Measurements from ENCODE around the gene GSE1. TPM values are rescaled to one million over a fixed set of nuclear protein-coding genes. Genes with fewer than 3 reads are reported as not detected.

GSE1 gene
- total and polyA plus RNA-seq, 2 of the 13 experiments (the other 11 are each of a cell fraction or from before 2014, with no cell fraction given), result 16.1 to 31.2 TPM

- TF ChIP-seq NFIB (CRISPR knock-in tag; IDR thresholded peaks at IDR 0.05; ENCODE audit: borderline replicate concordance) (no peak), ZNF564 (CRISPR knock-in tag; IDR thresholded peaks at IDR 0.05) (no peak), MXD4 (CRISPR knock-in tag; IDR thresholded peaks at IDR 0.05) (no peak; the same call in 1 of the 2 replicates), GABPA (IDR thresholded peaks at IDR 0.05; ENCODE audit: low read depth, low read length) (no peak), GABPA (CRISPR knock-in tag; IDR thresholded peaks at IDR 0.05; ENCODE audit: low read depth) (no peak), SP1 (IDR thresholded peaks at IDR 0.05) (no peak), SP1 (CRISPR knock-in tag; IDR thresholded peaks at IDR 0.05) (no peak), ZBTB34 (CRISPR knock-in tag; IDR thresholded peaks at IDR 0.05) (0 out of 2 replicates have a peak, but pooled peaks have one; percentile 46), ZBTB7A (CRISPR knock-in tag; IDR thresholded peaks at IDR 0.05) (no peak), CHCHD3 (CRISPR knock-in tag; IDR thresholded peaks at IDR 0.05) (no peak), ZNF282 (IDR thresholded peaks at IDR 0.05; ENCODE audit: partially characterized antibody) (no peak), ZNF543 (CRISPR knock-in tag; IDR thresholded peaks at IDR 0.05) (no peak), LCORL (IDR thresholded peaks at IDR 0.05) (no peak), LCORL (CRISPR knock-in tag; IDR thresholded peaks at IDR 0.05) (peak; percentile 71), MIER2 (CRISPR knock-in tag; IDR thresholded peaks at IDR 0.05) (peak; percentile 95), ZBTB20 (CRISPR knock-in tag; IDR thresholded peaks at IDR 0.05; ENCODE audit: borderline replicate concordance, low read depth) (no peak), REPIN1 (CRISPR knock-in tag; IDR thresholded peaks at IDR 0.05; ENCODE audit: borderline replicate concordance, low read depth) (no peak), MEF2D (CRISPR knock-in tag; IDR thresholded peaks at IDR 0.05) (peak; percentile 35; the same call in 1 of the 2 replicates), ZNF556 (CRISPR knock-in tag; IDR thresholded peaks at IDR 0.05; ENCODE audit: borderline replicate concordance) (no peak), CBX2 (IDR thresholded peaks at IDR 0.05; ENCODE audit: low read depth, low read length) (no peak), CBX2 (CRISPR knock-in tag; IDR thresholded peaks at IDR 0.05; ENCODE audit: low read depth) (no peak), MAFK (conservative IDR thresholded peaks at IDR 0.05 in 1 of 2, IDR thresholded peaks at IDR 0.05 in 1 of 2; ENCODE audit: low read length in 2 of 2) (no peak), ZNF333 (CRISPR knock-in tag; IDR thresholded peaks at IDR 0.05; ENCODE audit: borderline replicate concordance) (0 out of 2 replicates have a peak, but pooled peaks have one; percentile 11), ZNF615 (CRISPR knock-in tag; IDR thresholded peaks at IDR 0.05; ENCODE audit: borderline replicate concordance) (no peak), ZNF7 (CRISPR knock-in tag; IDR thresholded peaks at IDR 0.05) (no peak), PAWR (CRISPR knock-in tag; IDR thresholded peaks at IDR 0.05; ENCODE audit: borderline replicate concordance) (no peak)
- TF ChIP-seq, protein P1, sequence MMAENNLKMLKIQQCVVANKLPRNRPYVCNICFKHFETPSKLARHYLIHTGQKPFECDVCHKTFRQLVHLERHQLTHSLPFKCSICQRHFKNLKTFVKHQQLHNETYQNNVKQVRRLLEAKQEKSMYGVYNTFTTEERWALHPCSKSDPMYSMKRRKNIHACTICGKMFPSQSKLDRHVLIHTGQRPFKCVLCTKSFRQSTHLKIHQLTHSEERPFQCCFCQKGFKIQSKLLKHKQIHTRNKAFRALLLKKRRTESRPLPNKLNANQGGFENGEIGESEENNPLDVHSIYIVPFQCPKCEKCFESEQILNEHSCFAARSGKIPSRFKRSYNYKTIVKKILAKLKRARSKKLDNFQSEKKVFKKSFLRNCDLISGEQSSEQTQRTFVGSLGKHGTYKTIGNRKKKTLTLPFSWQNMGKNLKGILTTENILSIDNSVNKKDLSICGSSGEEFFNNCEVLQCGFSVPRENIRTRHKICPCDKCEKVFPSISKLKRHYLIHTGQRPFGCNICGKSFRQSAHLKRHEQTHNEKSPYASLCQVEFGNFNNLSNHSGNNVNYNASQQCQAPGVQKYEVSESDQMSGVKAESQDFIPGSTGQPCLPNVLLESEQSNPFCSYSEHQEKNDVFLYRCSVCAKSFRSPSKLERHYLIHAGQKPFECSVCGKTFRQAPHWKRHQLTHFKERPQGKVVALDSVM (CRISPR knock-in tag; IDR thresholded peaks at IDR 0.05), result no peak
- TF ChIP-seq, protein P2, sequence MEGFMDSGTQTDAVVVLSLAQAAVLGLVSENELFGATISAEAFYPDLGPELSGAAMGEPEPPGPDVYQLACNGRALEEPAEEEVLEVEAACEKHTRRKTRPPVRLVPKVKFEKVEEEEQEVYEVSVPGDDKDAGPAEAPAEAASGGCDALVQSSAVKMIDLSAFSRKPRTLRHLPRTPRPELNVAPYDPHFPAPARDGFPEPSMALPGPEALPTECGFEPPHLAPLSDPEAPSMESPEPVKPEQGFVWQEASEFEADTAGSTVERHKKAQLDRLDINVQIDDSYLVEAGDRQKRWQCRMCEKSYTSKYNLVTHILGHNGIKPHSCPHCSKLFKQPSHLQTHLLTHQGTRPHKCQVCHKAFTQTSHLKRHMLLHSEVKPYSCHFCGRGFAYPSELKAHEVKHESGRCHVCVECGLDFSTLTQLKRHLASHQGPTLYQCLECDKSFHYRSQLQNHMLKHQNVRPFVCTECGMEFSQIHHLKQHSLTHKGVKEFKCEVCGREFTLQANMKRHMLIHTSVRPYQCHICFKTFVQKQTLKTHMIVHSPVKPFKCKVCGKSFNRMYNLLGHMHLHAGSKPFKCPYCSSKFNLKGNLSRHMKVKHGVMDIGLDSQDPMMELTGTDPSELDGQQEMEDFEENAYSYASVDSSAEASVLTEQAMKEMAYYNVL (CRISPR knock-in tag; IDR thresholded peaks at IDR 0.05; ENCODE audit: borderline replicate concordance), result no peak; the same call in 1 of the 2 replicates
Measured at GRCh38 chr16:85621698-85622428, 8.7 kb downstream of the GSE1 start (continued).
